Activated CD4-positive, alpha-beta T cell treated with anti-CD3 and anti-CD28 coated beads, Interleukin-2, amount 10 ng/mL, durations not matched to agents 7 days and 5 days (primary cell): ENCODE results near the gene CAPN10. TPM values are rescaled to one million over a fixed set of nuclear protein-coding genes. Genes with fewer than 3 reads are reported as not detected.

Experiments used
- CTCF ChIA-PET: fragments of 350-600 bp; sonication (Branson Sonifier 250); formaldehyde crosslinking; loops from one replicate; lab custom pipeline; 2021; ENCODE audit warnings: antibody characterized with exemption; lab: Charles Lee
- POLR2A ChIA-PET: fragments of 350-600 bp; sonication (Branson Sonifier 250); formaldehyde crosslinking; loops from one replicate; lab custom pipeline; 2021; ENCODE audit warnings: antibody characterized with exemption; lab: Charles Lee
- DNase-seq: peaks from one replicate; pipeline ENCODE4 v3.0.0-alpha.2; 2020
- H3K27ac Mint-ChIP-seq: one replicate; pipeline ENCODE4 v1.8.0; 2021; ENCODE audit warnings: mild to moderate bottlenecking, moderate library complexity, mixed read lengths
- H3K27me3 Mint-ChIP-seq: one replicate; pipeline ENCODE4 v1.8.0; 2021; ENCODE audit warnings: mixed read lengths
- H3K36me3 Mint-ChIP-seq: one replicate; pipeline ENCODE4 v1.8.0; 2021; ENCODE audit warnings: low read depth, mixed read lengths
- H3K4me1 Mint-ChIP-seq: one replicate; pipeline ENCODE4 v1.8.0; 2021; ENCODE audit warnings: mixed read lengths
- H3K4me3 Mint-ChIP-seq: one replicate; pipeline ENCODE4 v1.8.0; 2021; ENCODE audit warnings: mild to moderate bottlenecking, moderate library complexity, mixed read lengths
- H3K9me3 Mint-ChIP-seq: one replicate; pipeline ENCODE4 v1.8.0; 2021; ENCODE audit warnings: mixed read lengths
- total RNA-seq, 2 experiments: library from RNA; stranded (reverse); gene quantifications; one replicate each; pipeline ENCODE4 v1.2.3, GENCODE V29; 2021

CAPN10 gene
- total RNA-seq, 2 experiments from 2014 or later, result 40.5 to 58.6 TPM

DNA sequence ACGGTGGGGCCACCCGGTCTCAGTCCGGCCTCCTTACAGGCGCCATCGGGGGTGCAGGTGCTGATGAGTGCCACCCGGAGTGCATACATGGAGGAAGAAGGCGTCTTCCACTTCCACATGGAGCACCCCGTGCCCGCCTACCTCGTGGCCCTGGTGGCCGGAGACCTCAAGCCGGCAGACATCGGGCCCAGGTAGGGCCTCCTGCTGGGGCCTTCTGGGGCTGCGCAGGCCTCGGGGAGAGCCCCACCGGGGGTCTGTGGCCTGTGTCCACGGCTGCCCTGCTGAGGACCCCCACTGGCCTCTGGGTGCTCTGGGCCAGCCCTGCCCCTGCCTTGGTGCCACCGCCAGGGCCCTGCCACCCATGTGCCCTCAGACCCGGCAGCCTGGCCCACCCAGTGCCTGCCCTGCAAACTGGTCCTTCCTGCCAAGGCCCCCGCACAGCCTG, 13.4 kb upstream of the CAPN10 start:
- Mint-ChIP-seq H3K36me3 (peaks cover 20% of the 10 kb centered on the region), H3K9me3 (no peaks in the 10 kb centered on the region), H3K4me3 (no peak overlapping the region), H3K27me3 (no peaks in the 10 kb centered on the region), H3K4me1 (peaks cover 25% of the 10 kb centered on the region), H3K27ac (no peak overlapping the region)
- CTCF ChIA-PET, result interaction anchor here (1.5 kb wide), 1 partner anchor 12 kb away, joined by 4 read pairs; no protein-coding TSS in a partner anchor
- POLR2A ChIA-PET, result no interaction called here
- DNase-seq, result no peak

DNA sequence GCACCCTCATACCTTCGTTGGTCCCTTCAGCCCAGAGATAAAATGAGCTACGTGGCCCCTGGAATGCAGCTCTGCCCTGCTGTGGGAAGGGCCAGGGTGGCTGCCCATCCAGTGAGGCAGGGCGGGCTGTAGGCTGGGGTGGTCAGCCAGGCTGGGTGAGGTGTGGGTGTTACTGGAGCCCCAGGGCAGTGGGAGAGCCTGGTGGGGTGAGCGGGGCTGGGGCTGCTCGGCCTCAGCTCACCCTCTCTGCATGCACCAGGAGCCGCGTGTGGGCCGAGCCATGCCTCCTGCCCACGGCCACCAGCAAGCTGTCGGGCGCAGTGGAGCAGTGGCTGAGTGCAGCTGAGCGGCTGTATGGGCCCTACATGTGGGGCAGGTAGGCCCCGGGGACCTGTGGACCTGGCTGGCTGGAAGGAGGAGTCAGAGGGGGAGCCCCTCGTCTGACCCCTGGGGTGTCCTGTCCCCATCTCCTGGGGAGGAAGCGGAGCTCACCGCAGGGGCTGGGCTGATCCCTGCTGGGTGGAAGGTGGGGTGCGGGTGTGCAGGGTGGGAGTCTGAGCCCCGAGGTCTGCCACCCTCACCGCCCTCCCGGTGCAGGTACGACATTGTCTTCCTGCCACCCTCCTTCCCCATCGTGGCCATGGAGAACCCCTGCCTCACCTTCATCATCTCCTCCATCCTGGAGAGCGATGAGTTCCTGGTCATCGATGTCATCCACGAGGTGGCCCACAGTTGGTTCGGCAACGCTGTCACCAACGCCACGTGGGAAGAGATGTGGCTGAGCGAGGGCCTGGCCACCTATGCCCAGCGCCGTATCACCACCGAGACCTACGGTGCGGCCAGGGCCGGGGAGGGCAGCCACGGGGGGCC, 12.8 kb upstream of the CAPN10 start:
- CTCF ChIA-PET, result interaction anchor here (1.5 kb wide), 1 partner anchor 13 kb away, joined by 4 read pairs; no protein-coding TSS in a partner anchor

DNA sequence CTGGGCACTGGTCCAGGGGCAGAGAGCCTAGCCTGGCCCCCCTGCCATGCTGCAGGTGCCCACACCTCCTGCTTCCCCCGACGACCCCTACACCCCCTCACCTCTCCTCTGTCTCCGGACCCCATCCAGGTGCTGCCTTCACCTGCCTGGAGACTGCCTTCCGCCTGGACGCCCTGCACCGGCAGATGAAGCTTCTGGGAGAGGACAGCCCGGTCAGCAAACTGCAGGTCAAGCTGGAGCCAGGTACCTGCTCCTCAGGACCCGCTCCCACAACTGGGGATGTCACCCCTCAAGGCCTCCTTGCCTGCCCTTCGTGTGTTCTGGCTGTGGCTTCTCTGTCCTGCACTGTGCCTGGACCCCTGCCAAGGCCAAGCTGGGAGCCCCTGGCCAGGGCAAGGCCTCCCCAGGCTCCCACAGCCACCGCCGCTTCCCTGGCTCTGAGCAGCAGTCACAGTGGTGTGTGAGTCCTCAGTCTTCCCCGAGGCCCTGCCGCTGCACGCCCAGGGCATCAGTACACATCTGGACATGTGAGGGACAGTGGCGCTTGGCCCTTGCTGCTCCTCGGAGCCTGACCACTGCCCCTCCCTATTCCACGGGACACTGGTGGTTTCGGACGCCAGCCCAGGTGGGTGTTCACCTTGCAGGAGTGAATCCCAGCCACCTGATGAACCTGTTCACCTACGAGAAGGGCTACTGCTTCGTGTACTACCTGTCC, 12.0 kb upstream of the CAPN10 start:
- Mint-ChIP-seq H3K4me3 (no peak overlapping the region), H3K27me3 (no peaks in the 10 kb centered on the region), H3K9me3 (no peaks in the 10 kb centered on the region), H3K4me1 (peaks cover 37% of the 10 kb centered on the region), H3K36me3 (peaks cover 20% of the 10 kb centered on the region), H3K27ac (no peak overlapping the region)
- ChIA-PET POLR2A (no interaction called here), CTCF (no interaction called here)
- no peak for DNase-seq

More for the DNA sequence above, 12.8 kb upstream of the CAPN10 start:
- Mint-ChIP-seq H3K27ac (no peak overlapping the region), H3K9me3 (no peaks in the 10 kb centered on the region), H3K4me3 (no peak overlapping the region), H3K4me1 (peaks cover 31% of the 10 kb centered on the region), H3K27me3 (no peaks in the 10 kb centered on the region), H3K36me3 (peaks cover 20% of the 10 kb centered on the region)
- POLR2A ChIA-PET, result no interaction called here
- no peak for DNase-seq

- Mint-ChIP-seq H3K9me3 (no peaks in the 10 kb centered on the region), H3K36me3 (peaks cover 26% of the 10 kb centered on the region), H3K4me1 (peaks cover 38% of the 10 kb centered on the region), H3K4me3 (no peak overlapping the region), H3K27me3 (no peaks in the 10 kb centered on the region), H3K27ac (no peak overlapping the region)
- ChIA-PET CTCF (interaction anchor here (1.4 to 3.6 kb wide), 2 partner anchors 9 to 10 kb away, joined by 5 to 31 read pairs; no protein-coding TSS in a partner anchor), POLR2A (no interaction called here)
- no peak for DNase-seq
Observed at GRCh38 chr2:240575101-240575965, 11.2 kb upstream of the CAPN10 start.

GRCh38 chr2:240576036-240576435, 10.5 kb upstream of the CAPN10 start:
- H3K4me1 Mint-ChIP-seq, result peaks cover 38% of the 10 kb centered on the region
- ChIA-PET POLR2A (no interaction called here), CTCF (interaction anchor here (1.4 to 3.6 kb wide), 3 partner anchors 9 to 13 kb away, joined by 4 to 31 read pairs (median 5); no protein-coding TSS in a partner anchor)
- H3K36me3 Mint-ChIP-seq, result peaks cover 26% of the 10 kb centered on the region
- no peaks in the 10 kb centered on the region for H3K27me3 Mint-ChIP-seq
- H3K27ac Mint-ChIP-seq, result no peak overlapping the region
- no peak for DNase-seq
- H3K9me3 Mint-ChIP-seq, result peaks cover 2% of the 10 kb centered on the region
- no peak overlapping the region for H3K4me3 Mint-ChIP-seq

DNA sequence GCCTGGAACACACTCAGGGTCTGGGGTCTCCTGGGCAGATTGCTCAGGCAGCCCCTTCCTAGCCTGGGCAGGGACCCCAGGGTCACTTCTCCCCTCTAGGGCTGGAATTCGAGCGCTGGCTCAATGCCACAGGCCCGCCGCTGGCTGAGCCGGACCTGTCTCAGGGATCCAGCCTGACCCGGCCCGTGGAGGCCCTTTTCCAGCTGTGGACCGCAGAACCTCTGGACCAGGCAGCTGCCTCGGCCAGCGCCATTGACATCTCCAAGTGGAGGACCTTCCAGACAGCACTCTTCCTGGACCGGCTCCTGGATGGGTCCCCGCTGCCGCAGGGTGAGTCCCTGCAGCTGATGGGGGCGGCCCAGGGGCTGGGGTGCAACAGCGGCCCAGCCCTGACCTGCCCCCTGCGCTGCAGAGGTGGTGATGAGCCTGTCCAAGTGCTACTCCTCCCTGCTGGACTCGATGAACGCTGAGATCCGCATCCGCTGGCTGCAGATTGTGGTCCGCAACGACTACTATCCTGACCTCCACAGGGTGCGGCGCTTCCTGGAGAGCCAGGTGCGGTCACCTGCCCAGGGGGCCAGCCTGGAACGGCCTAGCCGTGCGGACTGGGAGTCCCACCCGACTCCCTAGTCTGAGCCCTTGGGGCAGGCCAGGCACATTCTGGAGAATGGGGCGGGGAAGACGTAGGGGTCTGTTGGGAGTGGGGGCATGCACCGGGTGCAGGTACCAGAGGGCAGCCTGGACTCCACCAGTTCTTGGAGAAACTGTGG, 9.9 kb upstream of the CAPN10 start:
- ChIA-PET POLR2A (no interaction called here), CTCF (interaction anchor here (1.4 to 3.6 kb wide), 3 partner anchors 9 to 12 kb away, joined by 4 to 31 read pairs (median 5); no protein-coding TSS in a partner anchor)
- Mint-ChIP-seq H3K27ac (no peak overlapping the region), H3K27me3 (no peaks in the 10 kb centered on the region), H3K4me3 (no peak overlapping the region), H3K9me3 (peaks cover 3% of the 10 kb centered on the region), H3K4me1 (peaks cover 33% of the 10 kb centered on the region), H3K36me3 (peaks cover 26% of the 10 kb centered on the region)
- no peak for DNase-seq

DNA sequence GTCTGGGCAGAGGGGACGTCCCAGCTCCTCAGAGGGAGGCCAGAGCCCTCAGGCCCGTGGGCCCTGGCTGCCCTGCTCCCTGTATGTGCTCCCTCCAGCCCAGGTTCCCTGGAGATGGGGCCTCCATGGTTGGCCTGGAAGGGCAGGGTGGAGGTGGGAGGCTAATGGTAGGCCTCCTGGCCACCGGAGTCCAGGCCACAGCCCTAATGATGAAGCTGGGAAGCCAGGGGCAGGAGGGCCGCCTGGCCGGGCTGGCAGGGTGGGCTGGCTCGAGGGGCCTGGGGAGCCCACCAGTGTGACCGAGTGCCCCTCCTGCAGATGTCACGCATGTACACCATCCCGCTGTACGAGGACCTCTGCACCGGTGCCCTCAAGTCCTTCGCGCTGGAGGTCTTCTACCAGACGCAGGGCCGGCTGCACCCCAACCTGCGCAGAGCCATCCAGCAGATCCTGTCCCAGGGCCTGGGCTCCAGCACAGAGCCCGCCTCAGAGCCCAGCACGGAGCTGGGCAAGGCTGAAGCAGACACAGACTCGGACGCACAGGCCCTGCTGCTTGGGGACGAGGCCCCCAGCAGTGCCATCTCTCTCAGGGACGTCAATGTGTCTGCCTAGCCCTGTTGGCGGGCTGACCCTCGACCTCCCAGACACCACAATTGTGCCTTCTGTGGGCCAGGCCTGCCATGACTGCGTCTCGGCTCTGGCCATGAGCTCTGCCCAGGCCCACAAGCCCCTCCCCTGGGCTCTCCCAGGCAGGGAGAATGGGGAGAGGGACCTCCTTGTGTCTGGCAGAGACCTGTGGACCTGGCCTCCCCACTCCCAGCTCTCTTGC, 9.0 kb upstream of the CAPN10 start:
- H3K27me3 Mint-ChIP-seq, result no peaks in the 10 kb centered on the region
- CTCF ChIA-PET, result interaction anchor here (1.4 to 3.6 kb wide), 3 partner anchors 9 to 12 kb away, joined by 4 to 31 read pairs (median 8); partner anchors contain the start of gene CAPN10
- H3K27ac Mint-ChIP-seq, result no peak overlapping the region
- DNase-seq, result no peak
- H3K4me1 Mint-ChIP-seq, result peaks cover 34% of the 10 kb centered on the region
- peaks cover 25% of the 10 kb centered on the region for H3K36me3 Mint-ChIP-seq
- POLR2A ChIA-PET, result no interaction called here
- no peak overlapping the region for H3K4me3 Mint-ChIP-seq
- H3K9me3 Mint-ChIP-seq, result peaks cover 3% of the 10 kb centered on the region

- Mint-ChIP-seq H3K4me3 (no peak overlapping the region), H3K27me3 (no peaks in the 10 kb centered on the region), H3K9me3 (peaks cover 3% of the 10 kb centered on the region), H3K27ac (peak overlapping the region; percentile 68), H3K36me3 (peaks cover 25% of the 10 kb centered on the region), H3K4me1 (peaks cover 39% of the 10 kb centered on the region)
- ChIA-PET CTCF (interaction anchor here (1.5 to 3.6 kb wide), 2 partner anchors 8 to 12 kb away, joined by 8 to 31 read pairs; partner anchors contain the start of gene CAPN10), POLR2A (no interaction called here)
- no peak for DNase-seq
Observed at GRCh38 chr2:240578110-240578450, 8.5 kb upstream of the CAPN10 start.

DNA sequence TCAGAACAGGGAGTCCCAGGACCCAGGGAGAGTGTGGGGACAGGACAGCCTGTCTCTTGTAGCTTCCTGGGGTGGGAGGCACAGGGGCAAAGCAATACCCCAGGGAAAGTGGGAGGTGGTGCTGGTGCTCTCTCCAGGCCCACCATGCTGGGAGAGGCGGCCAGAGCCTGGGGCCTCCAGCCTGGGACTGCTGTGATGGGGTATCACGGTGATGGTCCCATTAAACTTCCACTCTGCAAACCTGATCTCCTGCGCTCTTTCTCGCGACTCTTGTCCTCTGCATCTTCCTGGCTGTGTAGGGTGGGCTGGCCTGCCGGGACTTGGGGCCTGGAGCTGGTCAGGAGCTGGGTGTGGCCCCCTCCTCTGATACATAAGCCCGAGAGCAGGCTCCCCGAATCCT, 8.0 kb upstream of the CAPN10 start:
- H3K27me3 Mint-ChIP-seq, result no peaks in the 10 kb centered on the region
- POLR2A ChIA-PET, result no interaction called here
- no peak overlapping the region for H3K4me3 Mint-ChIP-seq
- peaks cover 3% of the 10 kb centered on the region for H3K9me3 Mint-ChIP-seq
- CTCF ChIA-PET, result interaction anchor here (0.6 to 3.6 kb wide), 3 partner anchors 8 to 166 kb away, joined by 3 to 31 read pairs (median 8); partner anchors contain the start of gene CAPN10
- peaks cover 25% of the 10 kb centered on the region for H3K36me3 Mint-ChIP-seq
- peak overlapping the region; percentile 68 for H3K27ac Mint-ChIP-seq
- DNase-seq, result no peak
- peaks cover 42% of the 10 kb centered on the region for H3K4me1 Mint-ChIP-seq

GRCh38 chr2:240579071-240579762, 7.3 kb upstream of the CAPN10 start:
- H3K9me3 Mint-ChIP-seq, result peaks cover 3% of the 10 kb centered on the region
- H3K27me3 Mint-ChIP-seq, result no peaks in the 10 kb centered on the region
- CTCF ChIA-PET, result interaction anchor here (0.6 to 2.2 kb wide), 8 partner anchors 11 to 166 kb away, joined by 3 to 34 read pairs (median 4); no protein-coding TSS in a partner anchor
- H3K36me3 Mint-ChIP-seq, result peaks cover 25% of the 10 kb centered on the region
- H3K4me1 Mint-ChIP-seq, result peaks cover 45% of the 10 kb centered on the region
- no peak for DNase-seq
- H3K27ac Mint-ChIP-seq, result peak overlapping the region; percentile 85
- POLR2A ChIA-PET, result interaction anchor here (2.0 kb wide), 1 partner anchor 13 kb away, joined by 9 read pairs; no protein-coding TSS in a partner anchor
- H3K4me3 Mint-ChIP-seq, result no peak overlapping the region
